EL (cell line): Measurements from ENCODE around the gene CMTM2.

ENCODE experiments used
- DNase-seq: peaks from one replicate; pipeline ENCODE4 v3.0.0-alpha.2; 2016

Gene CMTM2, protein sequence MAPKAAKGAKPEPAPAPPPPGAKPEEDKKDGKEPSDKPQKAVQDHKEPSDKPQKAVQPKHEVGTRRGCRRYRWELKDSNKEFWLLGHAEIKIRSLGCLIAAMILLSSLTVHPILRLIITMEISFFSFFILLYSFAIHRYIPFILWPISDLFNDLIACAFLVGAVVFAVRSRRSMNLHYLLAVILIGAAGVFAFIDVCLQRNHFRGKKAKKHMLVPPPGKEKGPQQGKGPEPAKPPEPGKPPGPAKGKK

GRCh38 chr16:66578651-66579531, at the start of gene CMTM2:
Gene CMTM2, plus strand, starts transcription at chr16:66579463. Its CDS starts 145 bp downstream, at chr16:66579608.
- no peak for DNase-seq

GRCh38 chr16:66529475-66529874, 49.8 kb upstream of the CMTM2 start:
- DNase-seq: no peak

DNA sequence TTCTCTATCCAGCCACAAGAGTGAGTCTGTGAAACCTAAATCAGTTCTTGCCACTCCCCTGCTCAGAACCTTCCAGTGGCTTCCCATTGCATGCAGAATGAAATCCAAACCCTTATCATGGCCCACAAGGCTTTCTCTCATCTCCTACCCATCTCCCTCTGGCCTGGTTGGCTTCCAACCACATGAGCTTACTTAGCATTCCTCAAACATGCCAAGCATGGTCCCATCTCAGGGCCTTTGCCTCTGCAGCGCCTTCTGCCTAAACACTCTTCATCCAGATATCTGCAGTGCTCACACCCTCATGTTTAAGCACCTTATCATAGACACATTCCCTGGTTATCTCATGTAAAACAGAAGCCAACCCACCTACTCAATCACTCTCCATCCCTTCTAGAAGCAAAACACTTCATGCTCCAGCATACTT, 44.9 kb upstream of the CMTM2 start:
- no peak for DNase-seq

- no peak for DNase-seq
Measured at GRCh38 chr16:66536525-66536924, 42.7 kb upstream of the CMTM2 start.

DNA sequence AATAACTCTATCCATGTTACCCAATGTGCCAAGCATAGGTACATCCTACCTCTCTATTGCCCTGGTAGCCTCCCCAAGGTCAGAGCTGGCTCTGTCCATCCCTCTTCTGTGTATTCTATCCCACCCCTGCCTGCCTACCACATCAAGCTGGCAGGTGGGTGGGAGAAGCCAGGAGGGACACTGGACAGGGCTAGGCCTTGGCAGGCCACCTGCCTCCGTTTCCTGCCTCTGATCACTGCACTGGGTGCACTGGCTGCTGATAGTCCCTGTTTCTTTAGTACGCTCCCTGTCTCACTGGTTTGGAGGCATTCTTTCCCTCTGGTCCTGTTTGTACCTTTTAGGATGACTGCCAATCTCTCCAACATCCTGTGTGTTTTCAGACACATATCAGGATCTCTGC, 42.0 kb upstream of the CMTM2 start:
- no peak for DNase-seq

DNA sequence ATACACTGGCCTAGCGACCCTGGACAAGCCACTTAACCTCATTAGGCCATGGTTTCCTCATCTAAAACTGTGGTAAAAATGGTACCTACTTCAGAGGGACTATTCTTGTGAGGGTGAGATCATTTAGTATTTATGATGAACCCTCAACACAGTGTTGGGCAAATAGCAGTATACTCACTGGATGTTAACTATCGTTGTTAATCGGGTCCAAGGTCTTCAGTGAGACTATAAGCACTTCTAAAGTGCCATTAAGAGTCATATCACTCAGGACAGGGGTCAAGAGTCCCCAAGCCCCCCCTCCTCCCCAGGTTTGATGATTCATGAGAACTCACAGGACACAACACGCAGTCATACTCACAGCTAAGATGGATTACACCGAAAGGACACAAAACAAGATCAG, 40.4 kb upstream of the CMTM2 start:
- DNase-seq: no peak

DNA sequence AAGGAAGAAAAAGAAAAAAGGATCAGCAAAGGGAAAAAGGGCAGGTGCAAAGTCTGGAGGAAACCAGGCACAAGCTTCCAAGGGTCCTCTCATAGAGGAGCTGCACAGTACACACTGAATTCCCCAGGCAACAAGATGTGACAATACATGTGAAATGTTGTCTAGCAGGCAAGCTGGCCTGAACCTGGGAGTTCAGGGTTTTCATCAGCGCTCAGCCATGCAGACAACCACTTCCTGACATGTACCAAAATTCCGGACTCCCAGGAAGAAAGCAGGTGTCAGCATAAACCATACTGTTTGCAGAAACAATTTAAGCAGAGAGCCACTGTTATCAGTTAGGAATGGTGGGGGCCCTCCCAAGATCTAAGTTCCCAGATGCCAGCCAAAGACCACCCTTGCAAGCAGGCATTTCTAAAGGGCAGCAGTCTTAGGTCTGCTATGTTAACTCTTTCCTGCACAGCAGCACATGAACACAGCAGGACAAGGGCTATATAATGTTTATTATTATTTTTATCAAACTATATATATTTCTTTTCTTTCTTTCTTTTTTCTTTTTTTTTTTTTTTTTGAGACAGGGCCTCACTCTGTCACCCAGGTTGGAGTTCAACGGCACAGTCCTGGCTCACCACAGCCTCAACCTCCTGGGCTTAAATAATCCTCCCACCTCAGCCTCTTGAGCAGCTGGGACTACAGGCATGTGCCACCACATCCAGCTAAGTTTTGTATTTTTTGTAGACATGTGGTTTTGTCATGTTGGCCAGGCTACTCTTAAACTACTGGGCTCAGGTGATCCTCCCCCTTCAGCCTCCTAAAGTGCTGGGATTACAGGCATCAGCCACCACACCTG, 39.4 kb upstream of the CMTM2 start:
- DNase-seq: no peak

DNA sequence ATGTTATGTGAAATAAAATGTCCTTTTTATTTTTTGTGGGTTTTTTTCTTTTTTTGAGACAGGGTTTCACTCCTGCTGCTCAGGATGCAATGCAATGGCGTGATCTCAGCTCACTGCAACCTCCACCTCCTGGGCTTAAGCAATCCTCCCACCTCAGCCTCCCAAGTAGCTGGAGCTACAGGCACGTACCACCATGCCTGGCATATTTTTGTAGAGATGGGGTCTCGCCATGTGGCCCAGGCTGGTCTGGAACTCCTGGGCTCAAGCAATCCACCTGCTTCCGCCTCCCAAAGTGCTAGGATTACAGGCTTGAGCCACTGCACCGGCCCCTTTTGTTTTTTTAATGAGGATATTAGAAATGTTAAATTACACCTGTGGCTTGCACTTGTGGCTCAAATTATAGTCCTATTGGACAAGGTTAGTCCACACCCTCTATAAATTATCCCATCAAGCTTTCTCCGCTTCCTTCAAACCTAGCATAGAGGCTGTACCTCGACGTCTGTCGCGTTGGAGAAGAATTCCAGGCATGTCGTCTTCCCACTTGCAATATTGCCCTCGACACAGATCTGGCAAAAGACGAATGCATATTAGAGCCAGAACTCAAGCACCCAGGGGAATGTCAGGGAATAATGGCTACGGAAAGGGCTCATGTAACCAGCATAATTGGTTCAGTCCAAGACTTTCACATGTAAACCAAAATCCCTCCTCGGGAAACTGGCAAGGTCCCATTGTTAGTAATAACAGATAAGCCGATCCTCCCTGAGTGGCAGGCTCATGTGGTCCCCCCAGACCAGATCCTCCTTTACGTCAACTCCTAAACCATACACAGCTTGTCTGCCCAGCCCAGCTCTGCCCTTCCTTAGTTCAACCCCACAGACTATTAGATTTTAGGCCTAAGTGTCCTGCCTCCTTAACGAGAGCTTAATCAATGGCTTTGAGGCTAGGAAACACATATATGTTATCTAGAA, 37.6 kb upstream of the CMTM2 start:
- DNase-seq: no peak

DNA sequence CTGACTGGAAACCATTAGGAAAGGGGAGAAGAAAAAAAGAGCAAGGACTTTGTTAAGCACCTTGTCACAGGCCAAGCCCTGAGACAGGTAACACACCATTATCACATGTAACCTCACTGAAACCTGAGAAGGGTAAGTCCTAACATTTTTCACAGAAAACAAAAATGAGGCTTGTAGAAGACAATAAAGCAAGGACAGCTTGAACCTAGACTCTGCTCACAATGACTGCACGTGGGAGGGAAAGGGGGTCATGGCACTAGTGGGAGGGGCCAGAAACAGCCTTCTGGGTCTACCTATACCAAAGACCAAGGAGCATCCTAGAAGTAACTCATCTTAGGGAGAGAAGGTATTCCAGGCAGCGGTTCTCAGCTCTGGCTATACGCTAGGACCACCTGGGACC, 36.9 kb upstream of the CMTM2 start:
- no peak for DNase-seq

- DNase-seq: no peak
Measured at GRCh38 chr16:66543541-66543940, 35.7 kb upstream of the CMTM2 start.

- no peak for DNase-seq
Measured at GRCh38 chr16:66544016-66544757, 35.1 kb upstream of the CMTM2 start.

GRCh38 chr16:66547101-66547989, 31.9 kb upstream of the CMTM2 start:
- no peak for DNase-seq

DNA sequence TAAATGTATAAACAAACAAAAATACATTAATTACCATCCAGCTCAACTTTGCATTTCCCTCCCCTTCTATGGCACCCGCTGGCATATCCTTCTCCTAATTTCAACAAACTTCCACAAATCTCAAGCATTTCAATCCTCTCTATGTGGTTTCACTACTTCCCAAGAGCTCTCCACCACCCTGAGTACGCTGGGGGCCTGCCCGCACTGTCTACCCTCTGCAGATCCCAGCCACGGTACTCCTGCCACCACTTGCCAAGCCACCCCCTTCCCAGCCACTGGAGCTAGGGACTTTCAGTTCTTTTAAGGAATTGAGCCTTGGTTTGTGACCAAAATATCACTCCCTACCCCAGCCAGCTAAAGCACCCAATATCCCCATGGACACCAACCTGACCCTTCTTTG, 31.2 kb upstream of the CMTM2 start:
- DNase-seq: no peak

DNA sequence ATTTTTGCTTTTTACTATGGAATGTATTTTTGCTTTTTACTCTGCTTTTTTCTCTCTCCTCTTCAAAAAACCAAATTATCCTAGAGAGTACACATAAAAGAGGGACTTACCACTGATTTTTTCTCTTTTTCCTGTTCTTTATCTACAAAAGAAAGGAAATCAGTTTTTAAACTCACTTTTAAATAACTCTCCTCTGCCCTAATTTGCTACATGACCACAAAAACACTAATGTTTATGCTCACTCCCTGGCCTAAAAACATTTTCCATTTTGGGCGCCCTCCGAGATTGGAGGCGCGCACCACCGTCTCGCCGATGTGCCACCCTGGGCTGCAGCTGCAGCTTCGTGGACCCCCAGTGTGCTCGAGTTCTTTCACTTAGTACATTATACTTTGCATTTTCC, 30.4 kb upstream of the CMTM2 start:
- DNase-seq: no peak

GRCh38 chr16:66549284-66550131, 29.8 kb upstream of the CMTM2 start, which contains the start of gene TK2:
Gene TK2, minus strand, starts transcription at chr16:66550122. Its CDS starts 61 bp downstream, at chr16:66550061.
- DNase-seq: peak; percentile 74

- DNase-seq: peak; percentile 52
Measured at GRCh38 chr16:66551348-66551759, 27.9 kb upstream of the CMTM2 start.

DNA sequence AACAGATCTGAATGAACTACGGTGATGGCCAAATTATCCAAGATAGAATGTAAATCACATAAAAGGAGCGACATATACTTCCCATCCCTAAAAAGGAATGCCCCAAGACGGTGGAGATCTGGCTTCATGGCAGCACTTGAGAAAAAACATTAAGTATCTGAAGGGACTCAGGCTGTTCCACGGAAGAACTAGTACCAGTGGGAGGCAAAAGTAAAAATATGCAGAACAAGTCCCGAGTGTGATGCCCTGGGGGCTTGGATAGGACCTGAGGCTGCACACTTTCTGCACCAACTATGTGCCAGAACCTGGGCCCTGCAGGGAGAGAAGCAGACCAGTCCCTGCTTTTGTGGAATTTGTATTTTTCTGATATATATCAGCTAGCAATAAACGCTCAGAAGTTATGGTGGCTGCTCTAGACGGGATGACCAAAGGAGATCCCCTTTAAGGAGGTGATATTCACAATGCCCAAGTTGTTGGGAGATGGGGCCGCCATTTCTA, 27.4 kb upstream of the CMTM2 start:
- peak; percentile 15 for DNase-seq

- DNase-seq: peak; percentile 87
Measured at GRCh38 chr16:66552286-66553177, 26.7 kb upstream of the CMTM2 start, which contains the start of gene CKLF. Gene CKLF, plus strand, starts transcription at chr16:66552576. Its CDS starts 140 bp downstream, at chr16:66552716.
